A549 treated with RU486 at 1 μM for 4 hours (cell line): ENCODE results near the gene ADGRA3. TPM values are rescaled to one million over a fixed set of nuclear protein-coding genes. Genes with fewer than 3 reads are reported as not detected.

Source experiments
- total RNA-seq: library from RNA; stranded (reverse); fragments of 200-300 nt; extraction: Qiagen RNA extraction; gene quantifications from 5 replicates; pipeline ENCODE4 v1.2.3, GENCODE V29; 2022; ENCODE audit warnings: low read depth

Gene ADGRA3
- total RNA-seq: 17.1 to 23.4 TPM (median 22.7 TPM) in 5 replicates

DNA sequence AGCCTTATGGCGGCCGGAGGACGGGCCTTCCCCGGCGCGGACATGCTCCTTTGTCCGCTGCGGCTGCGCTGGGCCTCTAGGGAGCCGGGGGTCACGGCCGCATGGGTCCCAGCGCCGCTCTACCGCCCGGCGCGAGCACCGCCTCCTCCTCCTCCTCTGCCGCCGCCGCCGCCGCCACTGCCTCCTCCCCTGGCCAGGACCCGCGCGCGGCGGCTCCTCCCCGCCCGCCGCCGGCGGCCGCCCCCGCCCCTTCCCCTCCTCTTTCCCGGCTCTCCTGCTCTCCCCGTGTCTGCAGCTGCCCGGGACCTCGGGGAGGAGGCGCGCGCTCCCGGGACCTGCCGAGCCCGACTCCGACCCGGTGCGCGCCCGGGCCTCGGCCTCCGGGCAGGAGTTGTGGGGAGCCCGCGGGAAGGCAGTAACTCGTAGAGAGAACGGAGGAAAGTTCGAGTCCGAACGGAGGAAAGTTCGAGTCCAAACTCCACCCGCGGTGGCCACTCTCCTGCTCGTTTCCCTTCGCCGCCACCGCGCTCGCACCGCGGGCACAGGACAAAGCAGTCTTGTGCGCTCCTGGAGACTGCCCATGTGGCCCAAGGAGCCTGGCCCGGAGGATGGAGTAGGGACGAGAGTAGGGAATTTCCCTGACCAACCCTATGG is at the start of gene ADGRA3:
Gene ADGRA3, minus strand, starts transcription at position 179 of the 654 bp plus-strand sequence. CDS start 282 bp downstream, outside the sequence.

Other genes starting within 250 kb of the ADGRA3 start
- gene GBA3, start 176.9 kb upstream of the ADGRA3 start, total RNA-seq: not detected in 5 replicates